Thyroid gland (tissue), 4 donors: ENCODE measurements around the gene FCHSD2.

Experiments
- POLR2A ChIP-seq, 2 donors: fragments of 450-650 bp; IDR thresholded peaks; one replicate each; pipeline ENCODE4 v1.6.1; 2017; ENCODE audit warnings: antibody characterized with exemption in 2 of 2, mild to moderate bottlenecking in 2 of 2, moderate library complexity in 1 of 2
- TF ChIP-seq, protein P1 (sequence below), 6 experiments: fragments of 200-600 bp in 3 of 6; fragments of 450-650 bp in 3 of 6; sonication (generic) in 3 of 6; IDR thresholded peaks; one replicate each; pipeline ENCODE4 v1.5.1; 2016 to 2019; ENCODE audit warnings: antibody characterized with exemption in 6 of 6, mild to moderate bottlenecking in 2 of 6, inconsistent platforms in 1 of 6, moderate library complexity in 1 of 6

GRCh38 chr11:72981971-72982685 is 160.0 kb downstream of the FCHSD2 start:
- TF ChIP-seq, protein P1, sequence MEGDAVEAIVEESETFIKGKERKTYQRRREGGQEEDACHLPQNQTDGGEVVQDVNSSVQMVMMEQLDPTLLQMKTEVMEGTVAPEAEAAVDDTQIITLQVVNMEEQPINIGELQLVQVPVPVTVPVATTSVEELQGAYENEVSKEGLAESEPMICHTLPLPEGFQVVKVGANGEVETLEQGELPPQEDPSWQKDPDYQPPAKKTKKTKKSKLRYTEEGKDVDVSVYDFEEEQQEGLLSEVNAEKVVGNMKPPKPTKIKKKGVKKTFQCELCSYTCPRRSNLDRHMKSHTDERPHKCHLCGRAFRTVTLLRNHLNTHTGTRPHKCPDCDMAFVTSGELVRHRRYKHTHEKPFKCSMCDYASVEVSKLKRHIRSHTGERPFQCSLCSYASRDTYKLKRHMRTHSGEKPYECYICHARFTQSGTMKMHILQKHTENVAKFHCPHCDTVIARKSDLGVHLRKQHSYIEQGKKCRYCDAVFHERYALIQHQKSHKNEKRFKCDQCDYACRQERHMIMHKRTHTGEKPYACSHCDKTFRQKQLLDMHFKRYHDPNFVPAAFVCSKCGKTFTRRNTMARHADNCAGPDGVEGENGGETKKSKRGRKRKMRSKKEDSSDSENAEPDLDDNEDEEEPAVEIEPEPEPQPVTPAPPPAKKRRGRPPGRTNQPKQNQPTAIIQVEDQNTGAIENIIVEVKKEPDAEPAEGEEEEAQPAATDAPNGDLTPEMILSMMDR (IDR thresholded peaks at IDR 0.05) = no peak
- TF ChIP-seq POLR2A (IDR thresholded peaks at IDR 0.05) = no peak
